Measurements from ENCODE around the gene NSD2. TPM values are rescaled to one million over a fixed set of nuclear protein-coding genes. Genes with fewer than 3 reads are reported as not detected.
"Not testable (repeated sequence)": the region's sequence is repeated elsewhere in the genome, so short reads cannot be mapped to it uniquely, and the experiment has no call there.

NSD2 gene
- total RNA-seq, 1 donor from 2014 or later, result 138 TPM

- H3K27me3 Mint-ChIP-seq (ENCODE audit: unreplicated experiment), result peaks cover 9% of the 10 kb centered on the region
- no peak for TF ChIP-seq CTCF (IDR thresholded peaks at IDR 0.05; ENCODE audit: partially characterized antibody, unreplicated experiment)
- no peak overlapping the region for H3K4me3 Mint-ChIP-seq (ENCODE audit: unreplicated experiment)
- DNase-seq, result no peak
- no peak overlapping the region for H3K27ac Mint-ChIP-seq (ENCODE audit: unreplicated experiment)
- peaks cover 18% of the 10 kb centered on the region for H3K36me3 Mint-ChIP-seq (ENCODE audit: unreplicated experiment)
- H3K9me3 Mint-ChIP-seq (ENCODE audit: unreplicated experiment), result peaks cover 9% of the 10 kb centered on the region
- no peaks in the 10 kb centered on the region for H3K4me1 Mint-ChIP-seq (ENCODE audit: low read depth, unreplicated experiment)
Observed at GRCh38 chr4:2025817-2026216, 154.6 kb downstream of the NSD2 start.

- H3K27ac Mint-ChIP-seq (ENCODE audit: unreplicated experiment); H3K4me1 Mint-ChIP-seq (ENCODE audit: low read depth, unreplicated experiment); H3K4me3 Mint-ChIP-seq (ENCODE audit: unreplicated experiment); H3K9me3 Mint-ChIP-seq (ENCODE audit: unreplicated experiment); DNase-seq: not testable (repeated sequence)
- Mint-ChIP-seq H3K36me3 (ENCODE audit: unreplicated experiment) (peaks cover 18% of the 10 kb centered on the region), H3K27me3 (ENCODE audit: unreplicated experiment) (peaks cover 11% of the 10 kb centered on the region)
Observed at GRCh38 chr4:2027120-2027519, 155.9 kb downstream of the NSD2 start.

GRCh38 chr4:2031161-2031560 is 160.0 kb downstream of the NSD2 start:
- H3K36me3 Mint-ChIP-seq (ENCODE audit: unreplicated experiment), result peaks cover 24% of the 10 kb centered on the region
- not testable (repeated sequence) for H3K27ac Mint-ChIP-seq (ENCODE audit: unreplicated experiment); H3K4me1 Mint-ChIP-seq (ENCODE audit: low read depth, unreplicated experiment); H3K9me3 Mint-ChIP-seq (ENCODE audit: unreplicated experiment); H3K4me3 Mint-ChIP-seq (ENCODE audit: unreplicated experiment); DNase-seq
- peaks cover 13% of the 10 kb centered on the region for H3K27me3 Mint-ChIP-seq (ENCODE audit: unreplicated experiment)

Small RNAs within 50 kb of the gene (microRNA-seq; reads per million reads assigned to microRNA genes)
- 10.6 reads per million, percentile 51 among the genes with 10 or more reads in this experiment for gene MIR943 (ENCODE audit: unreplicated experiment)

Other genes starting within 250 kb of the NSD2 start
- 1.1 TPM for gene FAM53A, start 187.1 kb upstream of the NSD2 start, total RNA-seq (ENCODE audit: unreplicated experiment)
- gene SLBP, start 159.1 kb upstream of the NSD2 start, total RNA-seq (ENCODE audit: unreplicated experiment), result 25.0 TPM
- 23.8 TPM for gene TMEM129, start 150.1 kb upstream of the NSD2 start, total RNA-seq (ENCODE audit: unreplicated experiment)
- gene TACC3, start 149.9 kb upstream of the NSD2 start, total RNA-seq (ENCODE audit: unreplicated experiment), result 23.0 TPM
- gene FGFR3, start 78.1 kb upstream of the NSD2 start, total RNA-seq (ENCODE audit: unreplicated experiment), result 11.3 TPM
- gene LETM1, start 15.2 kb upstream of the NSD2 start, total RNA-seq (ENCODE audit: unreplicated experiment), result 48.5 TPM
- 39.6 TPM for gene NELFA, start 137.6 kb downstream of the NSD2 start, total RNA-seq (ENCODE audit: unreplicated experiment)
- gene NAT8L, start 187.9 kb downstream of the NSD2 start, total RNA-seq (ENCODE audit: unreplicated experiment), result 8.3 TPM